K562 (cell line): ENCODE measurements around the gene FAM110D. TPM values are rescaled to one million over a fixed set of nuclear protein-coding genes. Genes with fewer than 3 reads are reported as not detected.
A peak's percentile ranks its signal among the peaks of the same experiment; 100 is the strongest.

Source experiments
- BCOR ChIP-seq: fragments of 450-650 bp; IDR thresholded peaks from 2 replicates; pipeline ENCODE4 v1.6.1; 2016
- CREB1 ChIP-seq, 2 experiments: sonication (generic) in 1 of 2; formaldehyde crosslinking in 1 of 2; IDR thresholded peaks; 2 replicates each; pipeline versions ENCODE4 v1.6.1 to v1.8.0; 2012 to 2022; ENCODE audit warnings: inconsistent platforms in 1 of 2, mild to moderate bottlenecking in 1 of 2, missing genetic modification reagents in 1 of 2, moderate library complexity in 1 of 2
- DMBX1 ChIP-seq: fragments of 250-450 bp; sonication (Bioruptor Pico); IDR thresholded peaks from 2 replicates; pipeline ENCODE4 v1.8.0; 2022; ENCODE audit warnings: inconsistent platforms, mild to moderate bottlenecking, moderate library complexity, borderline replicate concordance
- EP400 ChIP-seq: fragments of 450-650 bp; IDR thresholded peaks from 2 replicates; pipeline ENCODE4 v1.6.1; 2017; ENCODE audit warnings: antibody characterized with exemption, mild to moderate bottlenecking, moderate library complexity
- HDAC8 ChIP-seq: fragments of 450-650 bp; IDR thresholded peaks from 2 replicates; pipeline ENCODE4 v1.6.1; 2016; ENCODE audit warnings: mild to moderate bottlenecking, missing genetic modification characterization, moderate library complexity, missing compliant biosample characterization
- NFYB ChIP-seq: IDR thresholded peaks from 2 replicates; pipeline ENCODE4 v1.6.1; 2011; ENCODE audit warnings: mild to moderate bottlenecking, moderate library complexity; ENCODE audit not compliant: insufficient read length; ENCODE audit errors: extremely low read depth
- OTX1 ChIP-seq: fragments of 450-650 bp; formaldehyde crosslinking; IDR thresholded peaks from 2 replicates; pipeline ENCODE4 v1.4.0; 2022; ENCODE audit warnings: mild to moderate bottlenecking
- RBBP5 ChIP-seq: fragments of 200-600 bp; sonication (generic); IDR thresholded peaks from 2 replicates; pipeline ENCODE4 v1.6.1; 2012; ENCODE audit warnings: borderline replicate concordance, mild to moderate bottlenecking, low read length, control low read depth, inconsistent platforms; ENCODE audit not compliant: insufficient read depth, poor library complexity, severe bottlenecking
- SLC30A9 ChIP-seq: fragments of 250-450 bp; sonication (Bioruptor Pico); IDR thresholded peaks from 2 replicates; pipeline ENCODE4 v1.8.0; 2022; ENCODE audit warnings: mild to moderate bottlenecking, moderate library complexity
- SNIP1 ChIP-seq: fragments of 450-650 bp; IDR thresholded peaks from 2 replicates; pipeline ENCODE4 v1.7.1; 2017; ENCODE audit warnings: low read depth, mild to moderate bottlenecking
- XRCC4 ChIP-seq: IDR thresholded peaks from one replicate; pipeline ENCODE4 v1.6.1; 2011; ENCODE audit not compliant: insufficient read depth, insufficient read length; ENCODE audit errors: extremely low read depth
- ZNF184 ChIP-seq: sonication (generic); formaldehyde crosslinking; IDR thresholded peaks from 2 replicates; pipeline ENCODE4 v1.5.0; 2020; ENCODE audit warnings: missing genetic modification reagents
- ZNF3 ChIP-seq: fragments of 250-450 bp; sonication (Bioruptor Pico); IDR thresholded peaks from 2 replicates; pipeline ENCODE4 v1.5.0; 2021; ENCODE audit warnings: mild to moderate bottlenecking, moderate library complexity
- polyA plus RNA-seq, 8 experiments: library from polyadenylated mRNA; depleted of rRNA in 4 of 8; stranded (reverse) in 5 of 8; unstranded in 3 of 8; fragments of >200 nt; fragmentation: Nextera tagmentation in 2 of 8; fragmentation: Illumina TruSeq in 1 of 8; extraction: Ambion mirVana in 2 of 8; extraction: Trizol in 1 of 8; gene quantifications; 2 replicates each; pipeline versions ENCODE4 v1.2.1 to v1.2.3, GENCODE V29; 2011 to 2014; ENCODE audit warnings: inconsistent platforms in 1 of 8, missing spikeins in 1 of 8
- total RNA-seq, 7 experiments: library from RNA; depleted of rRNA in 6 of 7; stranded (reverse); fragments of >200 nt in 6 of 7; fragmentation: Illumina TruSeq in 2 of 7; extraction: Trizol in 2 of 7; gene quantifications; 2 replicates each; pipeline versions ENCODE4 v1.2.1 to v1.2.3, GENCODE V29; 2011 to 2021; ENCODE audit warnings: low replicate concordance in 1 of 7
- TF ChIP-seq, protein P1 (sequence below): IDR thresholded peaks from 3 replicates; pipeline ENCODE4 v1.6.1; 2011; ENCODE audit warnings: borderline replicate concordance, mild to moderate bottlenecking; ENCODE audit not compliant: insufficient read length, insufficient read depth
- TF ChIP-seq, protein P2 (sequence below): sonication (generic); formaldehyde crosslinking; IDR thresholded peaks from 2 replicates; pipeline ENCODE4 v1.5.0; 2020; ENCODE audit warnings: missing genetic modification reagents
- TF ChIP-seq, protein P3 (sequence below): fragments of 250-450 bp; sonication (Bioruptor Pico); IDR thresholded peaks from 2 replicates; pipeline ENCODE4 v1.4.0; 2020; ENCODE audit warnings: mild to moderate bottlenecking
- TF ChIP-seq, protein P4 (sequence below): fragments of 250-450 bp; sonication (Bioruptor Pico); IDR thresholded peaks from 2 replicates; pipeline ENCODE4 v1.4.0; 2020; ENCODE audit warnings: borderline replicate concordance
- TF ChIP-seq, protein P5 (sequence below): fragments of 250-450 bp; sonication (Bioruptor Pico); IDR thresholded peaks from 2 replicates; pipeline ENCODE4 v1.4.0; 2020; ENCODE audit warnings: mild to moderate bottlenecking, moderate library complexity

The FAM110D gene
- total and polyA plus RNA-seq, 9 of the 15 experiments (the other 6 are each of a cell fraction or from before 2014, with no cell fraction given) = 0.04 to 1.1 (median 0.33) TPM

DNA sequence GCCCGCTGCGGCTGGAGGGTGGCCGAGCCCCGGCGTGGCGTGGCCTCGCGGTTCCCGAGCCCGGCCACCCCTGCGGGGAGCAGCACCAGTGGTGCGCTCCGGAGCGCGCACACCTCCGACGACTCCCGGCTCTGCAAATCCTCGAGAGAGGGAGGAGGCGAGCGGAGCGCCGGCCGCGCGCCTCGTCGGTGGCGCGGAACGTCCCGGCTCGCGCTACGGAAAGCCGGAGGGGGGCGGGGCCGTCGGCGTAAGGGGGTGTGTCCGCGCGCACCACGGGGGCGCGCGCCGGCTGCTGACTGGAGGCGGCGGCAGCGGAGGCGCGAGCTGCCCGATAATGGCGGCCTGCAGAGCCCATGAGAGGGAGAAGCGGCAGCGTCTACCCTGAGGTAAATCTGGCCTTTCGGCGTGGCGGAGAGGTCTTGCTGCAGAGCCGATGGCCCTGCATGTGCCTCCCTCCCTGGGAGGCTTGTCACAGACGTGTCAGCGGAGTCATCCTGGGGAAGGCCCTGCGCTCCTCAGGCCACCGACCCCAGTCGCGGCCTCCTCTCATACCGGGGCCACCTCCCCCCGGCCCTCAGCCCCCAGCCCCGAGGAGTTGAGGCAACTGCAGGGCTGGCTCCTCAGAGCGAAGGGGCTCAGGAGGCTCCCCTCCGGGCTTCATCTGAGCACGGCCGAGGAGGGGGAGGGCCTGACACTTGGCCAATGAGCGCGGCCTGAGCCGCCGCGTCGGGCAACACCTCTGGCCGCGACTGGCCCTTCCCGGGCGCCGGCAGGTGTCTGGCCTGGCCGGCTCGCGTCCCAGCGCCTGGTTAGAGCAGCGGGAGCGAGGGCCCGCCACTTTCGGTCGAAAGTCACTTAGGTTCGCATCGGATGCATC lies 47.1 kb upstream of the FAM110D start, which contains the start of gene PDIK1L (continued):
- TF ChIP-seq DMBX1 (CRISPR knock-in tag) (peak; percentile 74; the same call in 1 of the 2 replicates), RBBP5 (peak; percentile 88), CREB1 (IDR thresholded peaks at IDR 0.05) (peak; percentile 75; the same call in 1 of the 2 replicates), CREB1 (CRISPR knock-in tag; IDR thresholded peaks at IDR 0.05) (no peak; the same call in none of the 2 replicates), XRCC4 (no peak), ZNF184 (CRISPR knock-in tag) (no peak), SLC30A9 (CRISPR knock-in tag) (no peak), NFYB (peak; percentile 64), EP400 (peak; percentile 57; the same call in 1 of the 2 replicates), OTX1 (CRISPR knock-in tag) (0 out of 2 replicates have a peak, but pooled peaks have one; percentile 51), BCOR (no peak), SNIP1 (no peak), ZNF3 (no peak), HDAC8 (tag) (peak; percentile 48; the same call in 1 of the 2 replicates)
- TF ChIP-seq, protein P1, sequence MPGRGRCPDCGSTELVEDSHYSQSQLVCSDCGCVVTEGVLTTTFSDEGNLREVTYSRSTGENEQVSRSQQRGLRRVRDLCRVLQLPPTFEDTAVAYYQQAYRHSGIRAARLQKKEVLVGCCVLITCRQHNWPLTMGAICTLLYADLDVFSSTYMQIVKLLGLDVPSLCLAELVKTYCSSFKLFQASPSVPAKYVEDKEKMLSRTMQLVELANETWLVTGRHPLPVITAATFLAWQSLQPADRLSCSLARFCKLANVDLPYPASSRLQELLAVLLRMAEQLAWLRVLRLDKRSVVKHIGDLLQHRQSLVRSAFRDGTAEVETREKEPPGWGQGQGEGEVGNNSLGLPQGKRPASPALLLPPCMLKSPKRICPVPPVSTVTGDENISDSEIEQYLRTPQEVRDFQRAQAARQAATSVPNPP = no peak
- TF ChIP-seq, protein P2, sequence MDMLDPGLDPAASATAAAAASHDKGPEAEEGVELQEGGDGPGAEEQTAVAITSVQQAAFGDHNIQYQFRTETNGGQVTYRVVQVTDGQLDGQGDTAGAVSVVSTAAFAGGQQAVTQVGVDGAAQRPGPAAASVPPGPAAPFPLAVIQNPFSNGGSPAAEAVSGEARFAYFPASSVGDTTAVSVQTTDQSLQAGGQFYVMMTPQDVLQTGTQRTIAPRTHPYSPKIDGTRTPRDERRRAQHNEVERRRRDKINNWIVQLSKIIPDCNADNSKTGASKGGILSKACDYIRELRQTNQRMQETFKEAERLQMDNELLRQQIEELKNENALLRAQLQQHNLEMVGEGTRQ = peak; percentile 30; the same call in 1 of the 2 replicates
- TF ChIP-seq, protein P3, sequence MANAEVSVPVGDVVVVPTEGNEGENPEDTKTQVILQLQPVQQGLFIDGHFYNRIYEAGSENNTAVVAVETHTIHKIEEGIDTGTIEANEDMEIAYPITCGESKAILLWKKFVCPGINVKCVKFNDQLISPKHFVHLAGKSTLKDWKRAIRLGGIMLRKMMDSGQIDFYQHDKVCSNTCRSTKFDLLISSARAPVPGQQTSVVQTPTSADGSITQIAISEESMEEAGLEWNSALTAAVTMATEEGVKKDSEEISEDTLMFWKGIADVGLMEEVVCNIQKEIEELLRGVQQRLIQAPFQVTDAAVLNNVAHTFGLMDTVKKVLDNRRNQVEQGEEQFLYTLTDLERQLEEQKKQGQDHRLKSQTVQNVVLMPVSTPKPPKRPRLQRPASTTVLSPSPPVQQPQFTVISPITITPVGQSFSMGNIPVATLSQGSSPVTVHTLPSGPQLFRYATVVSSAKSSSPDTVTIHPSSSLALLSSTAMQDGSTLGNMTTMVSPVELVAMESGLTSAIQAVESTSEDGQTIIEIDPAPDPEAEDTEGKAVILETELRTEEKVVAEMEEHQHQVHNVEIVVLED (CRISPR knock-in tag) = peak; percentile 96
- TF ChIP-seq, protein P4, sequence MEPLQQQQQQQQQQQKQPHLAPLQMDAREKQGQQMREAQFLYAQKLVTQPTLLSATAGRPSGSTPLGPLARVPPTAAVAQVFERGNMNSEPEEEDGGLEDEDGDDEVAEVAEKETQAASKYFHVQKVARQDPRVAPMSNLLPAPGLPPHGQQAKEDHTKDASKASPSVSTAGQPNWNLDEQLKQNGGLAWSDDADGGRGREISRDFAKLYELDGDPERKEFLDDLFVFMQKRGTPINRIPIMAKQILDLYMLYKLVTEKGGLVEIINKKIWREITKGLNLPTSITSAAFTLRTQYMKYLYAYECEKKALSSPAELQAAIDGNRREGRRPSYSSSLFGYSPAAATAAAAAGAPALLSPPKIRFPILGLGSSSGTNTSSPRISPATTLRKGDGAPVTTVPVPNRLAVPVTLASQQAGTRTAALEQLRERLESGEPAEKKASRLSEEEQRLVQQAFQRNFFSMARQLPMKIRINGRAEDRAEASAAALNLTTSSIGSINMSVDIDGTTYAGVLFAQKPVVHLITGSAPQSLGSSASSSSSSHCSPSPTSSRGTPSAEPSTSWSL = 0 out of 2 replicates have a peak, but pooled peaks have one; percentile 78
- TF ChIP-seq, protein P5, sequence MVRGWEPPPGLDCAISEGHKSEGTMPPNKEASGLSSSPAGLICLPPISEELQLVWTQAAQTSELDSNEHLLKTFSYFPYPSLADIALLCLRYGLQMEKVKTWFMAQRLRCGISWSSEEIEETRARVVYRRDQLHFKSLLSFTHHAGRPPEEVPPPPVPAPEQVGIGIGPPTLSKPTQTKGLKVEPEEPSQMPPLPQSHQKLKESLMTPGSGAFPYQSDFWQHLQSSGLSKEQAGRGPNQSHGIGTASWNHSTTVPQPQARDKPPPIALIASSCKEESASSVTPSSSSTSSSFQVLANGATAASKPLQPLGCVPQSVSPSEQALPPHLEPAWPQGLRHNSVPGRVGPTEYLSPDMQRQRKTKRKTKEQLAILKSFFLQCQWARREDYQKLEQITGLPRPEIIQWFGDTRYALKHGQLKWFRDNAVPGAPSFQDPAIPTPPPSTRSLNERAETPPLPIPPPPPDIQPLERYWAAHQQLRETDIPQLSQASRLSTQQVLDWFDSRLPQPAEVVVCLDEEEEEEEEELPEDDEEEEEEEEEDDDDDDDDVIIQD = 0 out of 2 replicates have a peak, but pooled peaks have one; percentile 65
